Stimulated activated CD4-positive, alpha-beta T cell treated with anti-CD3 and anti-CD28 coated beads, Interleukin-2, amount 100 ng/mL, for 48 hours (primary cell): Measurements from ENCODE around the gene KNG1.

Source experiments
- DNase-seq, 2 donors: peaks; one replicate each; pipeline ENCODE4 v3.0.0-alpha.2; 2020

KNG1 gene

GRCh38 chr3:186713499-186713898 is 3.7 kb upstream of the KNG1 start:
- no peak for DNase-seq

- DNase-seq, result no peak
These were observed 3.0 kb downstream of the KNG1 start for GRCh38 chr3:186719945-186720739.

GRCh38 chr3:186722457-186722856 is 5.3 kb downstream of the KNG1 start:
- no peak for DNase-seq

- no peak for DNase-seq
These were observed 7.8 kb downstream of the KNG1 start for GRCh38 chr3:186724911-186725310.

GRCh38 chr3:186732169-186732766 is 15.1 kb downstream of the KNG1 start:
- no peak for DNase-seq

- DNase-seq, result no peak
These were observed 25.6 kb downstream of the KNG1 start for GRCh38 chr3:186742618-186743380.

GRCh38 chr3:186743666-186744065 is 26.5 kb downstream of the KNG1 start:
- no peak for DNase-seq

GRCh38 chr3:186746008-186746407 is 28.8 kb downstream of the KNG1 start:
- no peak for DNase-seq

GRCh38 chr3:186750316-186750715 is 33.2 kb downstream of the KNG1 start:
- DNase-seq, result no peak

GRCh38 chr3:186751480-186751879 is 34.3 kb downstream of the KNG1 start:
- no peak for DNase-seq

- no peak for DNase-seq
These were observed 36.8 kb downstream of the KNG1 start for GRCh38 chr3:186754006-186754405.

GRCh38 chr3:186754871-186755270 is 37.7 kb downstream of the KNG1 start:
- DNase-seq, result no peak

- no peak for DNase-seq
These were observed 40.1 kb downstream of the KNG1 start for GRCh38 chr3:186757214-186757613.

GRCh38 chr3:186757686-186758220 is 40.6 kb downstream of the KNG1 start:
- DNase-seq, result no peak

- DNase-seq, result no peak
These were observed 42.2 kb downstream of the KNG1 start for GRCh38 chr3:186759231-186759930.

GRCh38 chr3:186760141-186760833 is 43.1 kb downstream of the KNG1 start:
- DNase-seq, result no peak

- DNase-seq, result no peak
These were observed 43.8 kb downstream of the KNG1 start for GRCh38 chr3:186760897-186761447.

GRCh38 chr3:186772281-186772694 is 55.1 kb downstream of the KNG1 start:
- DNase-seq, result no peak

- peak; percentile 60 to 63 for DNase-seq
These were observed 55.7 kb downstream of the KNG1 start for GRCh38 chr3:186772701-186773417.

- DNase-seq, result no peak
These were observed 58.8 kb downstream of the KNG1 start for GRCh38 chr3:186775999-186776398.

- DNase-seq, result no peak
These were observed 62.0 kb downstream of the KNG1 start for GRCh38 chr3:186779204-186779603.
